GM19455 (cell line): ENCODE measurements around the gene IRS2.

Experiments used
- ATAC-seq: cut with Tn5 transposase; IDR thresholded peaks from one replicate; pipeline ENCODE4 v1.9.1; 2021; ENCODE audit not compliant: unreplicated experiment

The IRS2 gene

DNA sequence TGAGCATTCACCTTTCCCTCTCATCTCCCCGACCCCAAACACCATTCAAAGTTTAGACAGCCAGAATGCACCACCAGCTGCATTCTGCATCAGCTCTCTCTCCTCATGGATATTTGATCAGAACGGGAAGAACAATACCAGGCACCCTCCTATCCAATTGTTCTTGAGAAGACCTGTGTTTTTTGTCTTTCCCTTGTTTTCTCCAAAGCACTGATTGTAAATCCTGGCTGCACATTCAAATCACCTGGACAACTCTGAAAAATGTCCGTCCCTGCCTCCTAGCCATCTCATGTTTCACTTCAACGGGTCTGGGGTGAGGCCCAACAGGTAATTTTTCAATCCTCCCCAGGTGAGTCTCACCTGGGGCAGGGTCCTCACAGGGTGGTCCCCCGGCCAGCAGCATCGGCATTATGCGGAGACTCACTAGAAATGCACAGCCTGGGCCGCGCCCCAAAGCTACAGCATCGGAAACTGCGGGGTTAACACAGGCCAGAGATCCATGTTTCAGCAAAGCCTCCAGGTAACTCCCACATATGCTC lies 5.5 kb downstream of the IRS2 start:
- ATAC-seq, result no peak

DNA sequence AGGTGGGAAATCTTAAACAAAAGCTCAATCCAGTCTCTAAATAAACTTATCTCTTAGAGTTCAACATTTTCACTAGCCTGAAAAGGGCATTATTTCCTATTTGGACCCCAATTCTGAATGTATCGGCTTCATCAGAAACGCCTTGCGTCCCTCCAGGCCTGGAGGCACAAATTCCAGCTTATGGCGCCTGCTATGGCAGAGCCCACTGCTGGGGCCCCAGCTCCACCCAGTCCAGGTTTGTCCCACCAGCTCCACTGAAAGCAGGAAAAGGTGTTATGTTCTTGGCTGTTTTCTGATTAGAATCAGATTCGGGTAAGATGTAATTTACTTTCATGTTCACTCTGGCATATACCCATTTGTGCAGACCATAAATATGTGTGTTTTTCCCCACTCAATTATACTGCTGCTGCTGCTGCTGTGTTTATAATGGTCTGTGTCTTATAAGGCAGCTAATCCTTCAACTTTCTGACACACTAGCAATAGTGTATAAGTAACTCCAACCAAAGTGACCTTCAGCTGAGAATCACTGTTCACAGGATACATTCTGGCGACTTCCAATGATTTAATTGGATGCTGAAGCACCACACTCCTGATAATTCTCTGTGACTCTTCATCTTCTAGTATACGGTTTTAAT lies 6.4 kb downstream of the IRS2 start:
- ATAC-seq, result no peak

DNA sequence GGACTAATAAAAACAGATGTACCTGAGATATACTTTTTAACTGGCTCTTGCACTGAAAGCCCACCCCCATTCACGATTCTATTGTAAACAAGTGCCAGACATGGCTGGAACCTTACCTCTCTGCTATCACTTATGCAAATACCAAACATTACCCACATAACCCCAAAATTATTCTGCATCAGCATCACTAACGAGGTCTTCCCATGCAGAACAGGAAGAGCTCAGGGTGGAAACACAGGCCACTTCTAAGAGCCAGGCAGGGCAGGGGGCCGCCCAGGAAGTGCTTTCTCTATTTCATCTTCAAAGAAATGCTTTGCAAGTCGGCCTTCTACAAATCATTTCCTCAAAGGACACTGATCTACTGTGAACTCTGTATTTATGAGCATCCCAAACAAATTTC lies 7.3 kb downstream of the IRS2 start:
- no peak for ATAC-seq

DNA sequence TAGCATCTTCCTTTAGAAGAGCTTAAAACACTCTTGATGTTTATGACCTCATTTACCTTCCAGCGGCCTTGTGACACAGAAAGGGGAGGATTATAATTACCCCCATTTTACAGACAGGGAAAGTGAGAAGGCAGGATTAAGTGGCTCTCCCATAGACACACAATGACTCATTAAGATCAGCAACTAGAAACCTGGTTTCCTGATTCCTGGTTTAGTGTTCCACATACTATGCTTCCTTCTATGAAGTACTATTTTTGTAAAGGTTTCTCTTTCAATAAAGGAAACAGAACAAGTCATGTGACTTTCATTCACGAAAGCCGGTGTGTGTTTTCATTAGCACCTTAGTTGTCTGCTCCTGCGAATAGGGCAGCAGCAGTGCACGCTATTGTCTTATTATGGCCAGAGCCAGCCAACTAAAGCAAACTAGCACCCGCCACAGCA lies 8.3 kb downstream of the IRS2 start:
- ATAC-seq, result no peak

DNA sequence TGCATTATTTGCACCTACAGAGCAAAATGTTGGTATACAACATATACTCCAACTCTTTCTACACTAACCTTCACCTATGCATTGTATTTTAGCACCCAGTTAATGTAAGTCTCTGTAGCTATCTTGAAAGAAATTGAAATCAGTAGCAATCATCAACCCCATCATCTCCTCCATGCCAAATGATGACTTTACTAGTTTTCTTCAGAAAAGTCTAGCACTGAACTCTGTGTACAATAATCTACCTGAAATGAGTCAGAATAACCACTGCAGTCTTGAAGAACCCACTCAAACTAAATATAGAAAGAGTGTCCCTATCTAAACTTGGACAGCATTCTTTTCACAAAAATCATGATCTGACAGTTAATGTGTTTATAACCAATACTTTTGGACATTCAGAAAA lies 9.8 kb downstream of the IRS2 start:
- ATAC-seq, result no peak

DNA sequence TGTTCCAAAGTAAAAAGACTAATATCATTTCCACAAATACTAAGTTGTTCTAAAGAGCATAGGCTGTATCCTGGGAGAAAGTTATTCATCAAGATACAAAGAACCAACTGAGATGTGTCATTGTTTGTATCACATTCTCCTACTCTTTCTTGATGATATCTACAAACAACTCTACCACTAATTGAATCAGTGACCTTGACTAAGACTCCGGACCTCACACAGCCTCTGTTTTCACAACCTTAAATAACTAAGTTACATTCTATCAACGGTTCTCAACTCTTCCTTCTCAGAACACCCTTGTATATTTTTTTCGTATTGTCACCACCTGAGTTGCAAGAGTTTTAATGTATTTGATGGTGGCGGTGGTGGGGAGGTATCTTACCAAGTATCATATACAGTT lies 12.6 kb downstream of the IRS2 start:
- ATAC-seq, result no peak

DNA sequence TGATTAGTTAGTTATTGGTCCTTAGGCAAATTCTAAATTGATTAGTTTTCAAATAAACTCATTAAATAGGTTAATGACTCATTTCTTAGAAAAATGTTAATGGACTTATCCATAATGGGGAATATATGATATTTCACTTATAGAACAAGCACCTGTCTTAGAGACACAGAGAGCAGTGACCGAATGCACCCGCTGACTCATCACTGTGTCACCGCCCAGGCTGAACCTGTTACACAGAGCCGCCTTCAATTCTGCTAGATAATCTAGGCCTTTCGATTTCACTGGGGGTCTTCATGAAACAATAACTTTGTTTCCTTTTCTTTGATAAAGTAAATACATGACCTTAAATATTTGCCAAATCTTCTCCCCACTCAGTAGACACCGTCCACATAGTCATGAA lies 13.1 kb downstream of the IRS2 start:
- no peak for ATAC-seq

DNA sequence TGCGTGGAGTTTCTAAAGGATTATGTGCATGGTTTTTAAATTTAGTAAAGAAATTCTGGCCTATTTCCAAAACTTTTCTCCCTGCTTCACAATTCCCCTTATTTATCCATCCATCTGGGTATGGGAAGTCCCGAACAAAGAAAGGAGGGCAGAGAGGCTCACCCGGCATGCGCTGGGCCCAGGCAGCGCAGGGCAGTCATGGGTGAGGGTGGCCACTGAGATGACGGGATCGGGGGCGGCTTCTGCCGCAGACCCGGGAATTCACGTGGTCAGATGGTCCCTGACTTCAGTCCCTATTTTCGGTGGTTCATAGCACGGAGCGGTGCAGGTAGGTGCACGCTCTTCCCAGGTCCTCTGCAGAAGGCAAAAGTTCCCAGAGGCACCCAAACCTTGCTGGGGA lies 14.5 kb downstream of the IRS2 start:
- ATAC-seq, result no peak

DNA sequence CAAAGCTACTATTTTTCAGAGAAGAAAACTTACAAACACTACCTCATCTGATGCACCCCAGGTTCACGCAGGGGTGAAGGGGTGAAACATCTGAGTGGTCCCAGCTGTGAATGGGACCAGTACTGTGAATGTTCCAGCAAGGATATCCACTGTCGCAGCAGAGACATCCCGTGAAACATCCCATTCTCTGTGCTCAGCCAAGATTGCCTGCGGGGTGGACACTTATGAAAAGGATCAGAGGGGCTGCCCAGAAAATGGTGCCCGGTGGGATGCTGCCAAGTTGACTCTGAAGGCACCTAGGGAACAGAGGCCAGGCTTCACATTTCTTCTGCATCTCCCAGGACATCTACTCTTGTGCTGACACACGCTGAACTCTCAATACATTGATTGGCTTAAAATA lies 15.9 kb downstream of the IRS2 start:
- no peak for ATAC-seq

DNA sequence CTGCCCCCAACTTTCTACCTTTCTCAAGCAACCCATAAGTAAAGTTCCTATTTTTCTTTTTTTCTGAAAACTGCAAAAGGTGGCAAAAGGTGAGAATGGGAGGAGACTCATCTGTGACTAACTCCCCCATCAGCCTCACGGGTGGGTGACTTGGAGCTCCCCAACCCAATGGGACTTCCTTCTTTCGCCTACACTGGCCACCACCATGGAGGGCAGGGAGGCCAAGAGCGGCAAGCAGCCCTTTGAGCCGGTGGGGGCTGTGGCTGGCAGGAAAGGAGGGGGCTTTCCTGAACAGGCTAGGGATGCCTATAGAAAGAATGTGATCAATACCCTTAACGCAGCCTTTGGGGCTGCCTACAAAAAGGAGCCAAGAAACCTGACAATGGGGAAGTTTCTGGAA lies 16.5 kb downstream of the IRS2 start:
- ATAC-seq, result no peak

DNA sequence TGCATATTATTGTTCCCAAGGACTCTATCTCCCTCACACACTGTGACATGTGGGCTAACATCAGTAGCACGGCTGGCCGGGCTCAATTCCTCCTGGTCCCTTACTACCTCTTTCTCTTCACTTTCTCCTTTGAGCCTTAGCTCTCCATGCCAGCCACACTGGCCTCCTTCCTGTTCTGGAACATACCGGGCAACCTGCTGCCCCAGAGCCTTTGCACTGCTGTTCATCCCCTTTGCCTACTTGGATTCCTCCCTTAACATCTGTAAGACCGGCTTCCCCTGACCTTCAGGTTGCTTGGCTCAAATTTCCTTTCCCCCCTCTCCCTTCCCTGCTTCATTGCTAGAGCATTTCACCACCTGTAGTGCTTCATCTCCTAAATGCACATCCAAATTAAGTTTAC lies 17.1 kb downstream of the IRS2 start:
- ATAC-seq, result no peak

DNA sequence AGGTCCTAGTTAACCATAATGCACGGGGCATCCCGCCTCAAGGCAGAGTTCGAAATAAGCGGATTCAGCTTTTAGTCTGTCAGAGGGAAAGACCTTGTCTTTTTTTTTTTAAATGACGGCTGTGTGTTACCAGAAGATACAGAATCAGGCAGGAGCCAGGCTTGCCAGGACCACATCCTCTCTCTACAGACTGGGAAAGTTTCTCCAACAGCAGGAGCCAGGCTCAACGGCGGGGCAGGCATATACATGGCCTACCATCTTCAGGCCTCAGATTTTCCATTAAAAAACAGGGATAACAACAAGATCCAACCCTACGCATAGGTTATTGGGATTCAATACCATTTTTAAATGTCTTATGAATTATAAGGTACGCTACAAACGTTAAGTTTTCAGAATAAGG lies 17.8 kb downstream of the IRS2 start:
- no peak for ATAC-seq

DNA sequence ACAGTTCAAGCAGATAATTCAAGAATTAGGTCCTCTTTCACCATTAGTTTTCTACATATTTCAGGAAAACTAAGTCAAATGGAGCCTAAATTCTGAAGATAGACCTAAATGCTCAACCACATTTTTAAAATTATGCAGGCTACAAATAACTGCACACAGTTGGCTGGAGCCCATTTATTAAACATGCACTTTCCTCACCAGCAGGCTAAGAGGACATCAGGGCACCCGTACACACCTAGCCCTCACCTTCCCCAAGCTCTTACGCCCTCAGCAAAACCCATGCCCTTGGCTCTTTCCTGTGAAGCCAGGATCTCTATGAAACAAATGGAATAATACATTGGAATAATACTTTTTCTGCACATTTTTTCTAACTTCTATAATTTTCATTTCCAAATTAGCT lies 18.2 kb downstream of the IRS2 start:
- no peak for ATAC-seq

DNA sequence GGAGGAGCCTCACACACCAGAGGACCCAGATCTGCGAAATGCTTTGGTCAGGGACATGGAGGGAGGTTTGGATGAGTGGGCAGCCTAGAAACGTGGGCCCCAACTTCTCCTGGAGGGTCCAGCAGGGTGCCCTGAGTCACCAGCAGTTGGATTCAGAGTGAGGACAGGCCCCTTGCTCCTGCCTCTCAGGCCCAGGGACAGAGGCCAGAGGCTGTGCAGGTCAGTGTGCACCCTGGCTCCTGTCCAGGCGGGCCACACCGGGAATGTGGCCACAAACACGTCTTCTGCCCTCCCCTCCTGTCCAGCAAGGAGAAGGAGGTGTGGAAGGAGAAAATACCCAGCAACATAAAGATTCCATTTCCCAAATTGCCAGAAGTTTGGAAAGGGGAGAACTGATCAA lies 19.4 kb downstream of the IRS2 start:
- ATAC-seq, result no peak

DNA sequence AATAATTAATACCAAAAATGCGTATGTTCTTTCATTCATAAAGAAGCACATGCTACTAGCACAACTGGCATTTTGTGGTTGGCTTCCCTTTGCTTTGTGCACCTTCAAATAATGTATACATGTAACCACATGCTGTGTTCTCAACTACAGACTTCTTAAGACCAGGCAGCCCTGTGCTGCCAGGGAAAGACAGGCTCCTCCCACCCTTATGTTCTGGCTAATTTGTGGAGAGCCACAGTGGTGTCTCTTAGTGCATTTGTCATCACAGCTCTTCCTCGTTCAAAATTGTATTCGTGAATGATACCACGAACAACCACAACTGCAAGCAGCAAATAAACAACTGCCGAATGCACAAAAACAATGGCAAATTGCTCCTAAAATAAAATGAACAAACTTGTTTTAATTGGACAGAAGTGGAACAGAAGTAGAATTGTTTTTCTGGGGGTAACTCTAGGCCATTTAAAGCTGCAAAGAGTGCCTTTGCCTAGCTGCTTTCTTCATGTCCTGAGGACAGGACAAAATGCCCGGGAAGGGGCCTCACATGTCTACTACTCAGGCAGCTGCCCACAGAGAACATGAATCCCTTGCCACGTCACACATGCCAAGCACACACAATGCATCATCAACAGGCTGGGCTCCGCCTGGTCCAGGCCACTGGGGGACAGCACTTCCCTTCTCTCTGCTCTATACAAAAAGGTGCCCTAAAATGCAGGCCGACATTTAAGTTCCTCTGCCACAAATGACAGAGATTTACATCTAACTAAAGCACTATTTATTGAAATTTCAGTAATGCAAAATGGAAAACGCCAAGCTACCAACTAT lies 21.7 kb downstream of the IRS2 start:
- no peak for ATAC-seq

DNA sequence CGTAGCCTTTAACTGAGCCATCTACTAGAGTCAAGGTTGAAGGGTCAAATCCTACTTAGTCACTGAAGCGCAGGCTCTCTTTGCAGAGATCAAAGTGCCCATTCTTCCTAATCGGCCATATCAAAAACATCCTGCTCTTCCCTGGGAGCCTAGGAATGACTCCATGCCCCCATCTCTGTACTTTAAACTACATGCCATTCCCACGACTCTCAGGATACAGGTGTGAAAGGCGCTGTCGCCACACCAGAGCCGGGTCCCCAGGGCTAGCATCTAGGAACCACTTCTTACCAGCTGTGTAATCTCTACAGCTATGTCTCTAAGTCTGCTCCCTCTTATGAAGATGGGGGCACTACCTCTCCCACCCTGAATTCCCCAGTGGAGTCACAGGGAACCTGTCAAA lies 22.3 kb downstream of the IRS2 start:
- ATAC-seq, result no peak

DNA sequence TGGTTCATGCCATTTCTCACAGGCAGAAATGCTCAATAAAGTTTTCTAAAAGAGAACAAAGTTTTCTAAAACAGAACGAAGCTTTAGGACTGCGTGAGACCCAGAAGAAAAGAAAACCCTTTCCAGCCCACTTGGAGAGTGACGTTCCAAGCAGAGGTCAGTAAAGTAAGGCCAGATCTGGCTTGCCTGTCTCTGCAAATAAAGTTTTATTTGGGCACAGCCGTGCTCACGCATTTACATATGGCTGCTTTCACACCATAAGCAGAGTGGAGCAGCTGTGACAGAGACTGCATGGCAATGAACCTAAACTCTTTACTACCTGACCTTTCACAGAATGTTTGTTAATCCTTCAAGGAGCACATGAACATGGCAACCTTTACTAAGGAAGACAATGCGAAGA lies 23.6 kb downstream of the IRS2 start:
- ATAC-seq, result no peak

DNA sequence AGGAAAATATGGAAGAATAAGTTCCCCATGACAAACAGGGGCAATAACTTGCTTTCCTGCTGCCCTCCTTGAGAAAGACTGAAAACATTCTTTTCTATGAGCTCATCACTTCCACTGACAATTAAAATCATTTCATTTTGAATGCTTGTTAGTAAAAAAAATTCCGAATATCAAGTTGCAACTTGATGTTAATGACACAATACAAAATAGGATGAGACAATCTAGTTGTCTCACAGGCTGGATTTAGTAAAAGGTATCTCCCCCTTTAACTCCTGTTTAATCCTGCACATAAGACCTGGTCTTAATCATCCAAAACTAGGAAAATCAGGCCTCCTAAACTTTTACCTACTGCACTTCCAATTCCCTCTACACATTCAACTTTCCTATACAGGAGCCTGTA lies 24.7 kb downstream of the IRS2 start:
- ATAC-seq, result no peak

DNA sequence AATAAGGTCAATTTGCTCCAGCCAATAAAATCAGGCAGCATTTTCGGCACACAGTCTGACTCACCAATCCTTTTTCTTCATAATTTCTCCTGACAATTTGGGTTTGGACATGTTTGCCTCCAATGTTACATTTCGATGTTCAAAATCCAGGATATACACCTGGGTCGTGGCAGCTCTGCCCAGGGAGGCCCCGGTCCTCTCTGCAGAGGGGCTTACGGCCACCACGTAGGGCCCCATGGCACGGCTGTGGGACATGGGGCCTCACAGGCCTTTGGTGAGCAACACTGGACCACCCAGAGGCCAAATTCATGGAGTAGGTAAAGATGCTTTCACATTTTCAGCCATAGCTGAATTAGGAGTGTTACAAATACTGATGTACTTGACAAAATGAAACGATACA lies 25.4 kb downstream of the IRS2 start:
- no peak for ATAC-seq

DNA sequence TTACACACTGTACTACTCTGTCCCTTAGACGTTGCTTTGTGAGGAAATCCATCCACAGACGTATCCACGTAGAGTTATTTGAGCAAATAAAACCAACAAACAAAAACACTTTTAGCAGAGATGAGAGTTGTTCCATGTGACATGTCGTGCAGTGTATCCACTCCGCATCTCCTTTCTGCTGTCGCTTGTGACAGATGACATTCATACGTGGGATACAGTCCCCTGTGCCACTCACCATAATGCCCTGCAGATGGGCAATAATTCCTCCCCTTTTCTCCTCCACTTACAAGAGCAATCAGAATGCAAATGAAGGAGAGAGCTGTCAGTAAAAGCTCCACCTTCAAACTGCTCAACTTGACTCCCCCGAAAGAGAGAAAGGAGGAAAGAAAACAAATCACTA lies 26.0 kb downstream of the IRS2 start:
- ATAC-seq, result no peak

DNA sequence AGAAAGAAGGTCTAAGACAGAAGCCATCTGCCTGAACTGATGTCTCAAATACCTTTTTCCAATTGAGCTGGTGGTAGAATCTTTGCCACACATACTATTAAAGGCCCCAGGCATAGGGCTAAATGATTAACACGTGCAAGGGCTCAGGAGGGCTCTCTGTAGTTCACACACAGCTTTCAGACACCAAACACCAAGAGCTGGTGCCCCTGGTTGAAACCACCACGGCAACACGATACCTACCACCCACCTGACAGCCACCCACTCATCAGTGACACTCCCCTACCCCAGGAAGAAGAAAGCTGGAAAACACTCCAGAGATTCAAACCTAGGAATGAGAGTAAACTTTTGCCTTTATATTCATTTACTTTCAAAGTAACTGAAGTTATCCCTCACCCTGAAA lies 26.8 kb downstream of the IRS2 start:
- ATAC-seq, result no peak

DNA sequence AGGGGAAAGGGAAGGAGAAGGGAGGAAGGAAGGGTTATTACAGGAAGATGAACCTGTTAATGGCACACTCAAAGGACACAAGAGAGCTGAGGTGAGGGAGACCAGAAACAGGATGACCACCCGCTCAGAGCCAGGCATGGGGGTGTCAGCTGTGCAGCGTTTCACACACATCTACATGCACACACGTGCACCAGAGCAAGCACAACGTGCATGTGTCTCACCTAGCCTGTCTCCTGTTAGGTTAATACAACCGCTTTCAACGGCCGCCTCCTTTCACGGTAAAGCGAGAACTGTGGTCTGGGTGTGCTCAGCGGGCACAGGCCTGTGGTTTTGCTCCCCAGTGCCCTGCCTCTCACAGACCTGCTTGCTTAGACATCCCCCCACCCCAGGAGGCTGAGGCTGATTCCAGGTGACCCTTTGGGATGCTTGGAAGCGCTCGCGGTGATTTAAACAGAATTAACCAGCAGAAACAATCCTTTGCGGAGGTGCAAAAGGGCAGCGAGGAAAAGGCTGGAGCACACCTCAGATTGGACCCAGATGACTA lies 27.4 kb downstream of the IRS2 start:
- no peak for ATAC-seq
